ENCODE data around the gene SVEP1.

SVEP1 gene

GRCh38 chr9:110521206-110521605 lies 58.3 kb downstream of the SVEP1 start:
- no peaks in the 10 kb centered on the region for H3K36me3 ChIP-seq (ENCODE audit: control insufficient read depth, insufficient read depth, low read length)
- no peak overlapping the region for H3K4me3 ChIP-seq (replicated peaks; ENCODE audit: low read depth, low read length)
- no peak for DNase-seq (ENCODE audit: extremely low read depth, insufficient read length)
- TF ChIP-seq, protein P1, sequence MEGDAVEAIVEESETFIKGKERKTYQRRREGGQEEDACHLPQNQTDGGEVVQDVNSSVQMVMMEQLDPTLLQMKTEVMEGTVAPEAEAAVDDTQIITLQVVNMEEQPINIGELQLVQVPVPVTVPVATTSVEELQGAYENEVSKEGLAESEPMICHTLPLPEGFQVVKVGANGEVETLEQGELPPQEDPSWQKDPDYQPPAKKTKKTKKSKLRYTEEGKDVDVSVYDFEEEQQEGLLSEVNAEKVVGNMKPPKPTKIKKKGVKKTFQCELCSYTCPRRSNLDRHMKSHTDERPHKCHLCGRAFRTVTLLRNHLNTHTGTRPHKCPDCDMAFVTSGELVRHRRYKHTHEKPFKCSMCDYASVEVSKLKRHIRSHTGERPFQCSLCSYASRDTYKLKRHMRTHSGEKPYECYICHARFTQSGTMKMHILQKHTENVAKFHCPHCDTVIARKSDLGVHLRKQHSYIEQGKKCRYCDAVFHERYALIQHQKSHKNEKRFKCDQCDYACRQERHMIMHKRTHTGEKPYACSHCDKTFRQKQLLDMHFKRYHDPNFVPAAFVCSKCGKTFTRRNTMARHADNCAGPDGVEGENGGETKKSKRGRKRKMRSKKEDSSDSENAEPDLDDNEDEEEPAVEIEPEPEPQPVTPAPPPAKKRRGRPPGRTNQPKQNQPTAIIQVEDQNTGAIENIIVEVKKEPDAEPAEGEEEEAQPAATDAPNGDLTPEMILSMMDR (IDR thresholded peaks at IDR 0.05; ENCODE audit: insufficient read depth, low read length, poor library complexity, severe bottlenecking) = no peak
- no peaks in the 10 kb centered on the region for H3K27me3 ChIP-seq (replicated peaks; ENCODE audit: control insufficient read depth, insufficient read depth, low read length)

- Histone ChIP-seq H3K36me3 (ENCODE audit: control insufficient read depth, insufficient read depth, low read length) (no peaks in the 10 kb centered on the region), H3K4me3 (replicated peaks; ENCODE audit: low read depth, low read length) (no peak overlapping the region), H3K27me3 (replicated peaks; ENCODE audit: control insufficient read depth, insufficient read depth, low read length) (no peaks in the 10 kb centered on the region)
- no peak for DNase-seq (ENCODE audit: extremely low read depth, insufficient read length)
- TF ChIP-seq, protein P1 (IDR thresholded peaks at IDR 0.05; ENCODE audit: insufficient read depth, low read length, poor library complexity, severe bottlenecking) = no peak
Observed at GRCh38 chr9:110520120-110520701, 59.3 kb downstream of the SVEP1 start.

DNA sequence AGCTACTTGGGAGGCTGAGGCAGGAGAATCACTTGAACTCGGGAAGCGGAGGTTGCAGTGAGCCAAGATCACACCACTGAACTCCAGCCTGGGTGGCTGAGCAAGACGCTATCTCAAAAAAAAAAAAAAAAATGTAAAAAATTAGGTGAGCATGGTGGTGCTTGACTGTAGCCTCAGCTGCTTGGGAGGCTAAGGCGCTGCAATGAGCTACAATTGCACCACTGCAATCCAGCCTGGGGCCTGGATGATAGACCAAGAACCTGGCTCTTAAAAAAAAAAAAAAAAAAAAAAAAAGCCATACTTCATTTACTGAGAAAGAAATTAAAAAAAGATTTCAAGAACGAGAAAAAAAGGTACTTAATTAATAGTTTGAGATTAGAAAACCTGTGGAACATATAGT lies 62.1 kb downstream of the SVEP1 start:
- Histone ChIP-seq H3K4me3 (replicated peaks; ENCODE audit: low read depth, low read length) (no peak overlapping the region), H3K36me3 (ENCODE audit: control insufficient read depth, insufficient read depth, low read length) (no peaks in the 10 kb centered on the region), H3K27me3 (replicated peaks; ENCODE audit: control insufficient read depth, insufficient read depth, low read length) (no peaks in the 10 kb centered on the region)
- no peak for DNase-seq (ENCODE audit: extremely low read depth, insufficient read length)
- TF ChIP-seq, protein P1 (IDR thresholded peaks at IDR 0.05; ENCODE audit: insufficient read depth, low read length, poor library complexity, severe bottlenecking) = no peak

DNA sequence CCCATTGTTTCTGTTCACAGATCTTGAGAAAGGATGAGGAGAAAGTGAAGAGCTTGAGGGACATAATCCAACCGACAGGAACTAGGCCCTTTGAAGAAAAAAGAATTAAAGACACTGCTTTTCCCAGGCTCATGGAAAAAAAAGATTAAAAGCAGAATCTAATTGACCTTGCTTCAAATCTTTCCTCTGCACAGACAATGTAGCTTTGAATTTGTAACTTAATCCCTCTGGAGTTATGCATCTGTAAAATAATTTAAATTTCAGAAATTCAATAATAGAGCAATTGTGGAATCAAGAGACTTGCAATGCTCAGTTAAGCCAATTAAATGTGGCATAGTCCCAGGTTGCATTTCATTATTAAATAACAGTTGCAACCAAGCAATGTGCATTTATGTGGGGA lies 64.6 kb downstream of the SVEP1 start:
- Histone ChIP-seq H3K27me3 (replicated peaks; ENCODE audit: control insufficient read depth, insufficient read depth, low read length) (no peaks in the 10 kb centered on the region; the same call in none of the 2 replicates), H3K36me3 (ENCODE audit: control insufficient read depth, insufficient read depth, low read length) (no peaks in the 10 kb centered on the region), H3K4me3 (replicated peaks; ENCODE audit: low read depth, low read length) (no peak overlapping the region)
- TF ChIP-seq, protein P1 (IDR thresholded peaks at IDR 0.05; ENCODE audit: insufficient read depth, low read length, poor library complexity, severe bottlenecking) = no peak
- no peak for DNase-seq (ENCODE audit: extremely low read depth, insufficient read length)

DNA sequence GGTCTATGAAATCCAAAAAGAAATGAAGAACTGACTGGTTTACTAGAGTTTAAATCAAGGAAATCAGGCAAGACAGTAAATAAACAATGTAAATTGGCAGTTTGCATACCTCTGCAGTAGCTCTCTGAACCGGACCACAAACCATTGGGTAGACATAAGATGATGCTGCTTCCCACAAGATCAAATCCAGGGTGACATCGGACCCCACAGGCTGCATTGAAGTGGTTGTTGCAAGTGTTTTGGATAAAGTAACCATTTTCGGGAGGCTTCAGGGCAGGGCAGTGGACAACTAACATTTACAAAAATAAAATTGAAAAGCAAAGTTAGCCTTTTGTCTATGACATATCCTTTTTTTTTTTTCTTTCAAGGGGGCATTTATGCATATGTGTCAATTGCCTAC lies 66.7 kb downstream of the SVEP1 start:
- DNase-seq (ENCODE audit: extremely low read depth, insufficient read length) = no peak
- TF ChIP-seq, protein P1 (IDR thresholded peaks at IDR 0.05; ENCODE audit: insufficient read depth, low read length, poor library complexity, severe bottlenecking) = no peak
- H3K4me3 ChIP-seq (replicated peaks; ENCODE audit: low read depth, low read length) = no peak overlapping the region
- no peaks in the 10 kb centered on the region for H3K36me3 ChIP-seq (ENCODE audit: control insufficient read depth, insufficient read depth, low read length)
- H3K27me3 ChIP-seq (replicated peaks; ENCODE audit: control insufficient read depth, insufficient read depth, low read length) = no peaks in the 10 kb centered on the region; the same call in none of the 2 replicates

DNA sequence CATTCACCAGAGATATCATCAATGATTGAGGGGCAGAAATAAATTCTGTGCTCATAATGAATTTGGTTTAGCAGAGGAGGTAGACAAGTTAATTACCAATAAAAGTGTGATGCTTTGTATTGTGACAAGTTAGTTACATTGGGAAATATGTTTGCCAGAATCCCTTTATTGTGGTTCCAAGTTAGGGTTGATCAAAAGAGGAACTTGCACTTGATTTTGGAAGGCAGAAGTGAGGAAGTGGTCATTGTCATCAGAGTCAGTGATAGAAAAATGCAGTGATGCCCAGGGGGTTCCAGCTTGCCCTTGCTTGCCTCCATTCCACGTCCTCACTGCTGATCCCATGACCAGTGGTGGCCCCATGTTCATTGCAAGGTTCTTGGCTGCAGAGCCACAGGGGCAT lies 69.7 kb downstream of the SVEP1 start:
- H3K4me3 ChIP-seq (replicated peaks; ENCODE audit: low read depth, low read length) = no peak overlapping the region
- TF ChIP-seq, protein P1 (IDR thresholded peaks at IDR 0.05; ENCODE audit: insufficient read depth, low read length, poor library complexity, severe bottlenecking) = no peak
- no peaks in the 10 kb centered on the region for H3K36me3 ChIP-seq (ENCODE audit: control insufficient read depth, insufficient read depth, low read length)
- DNase-seq (ENCODE audit: extremely low read depth, insufficient read length) = no peak
- H3K27me3 ChIP-seq (replicated peaks; ENCODE audit: control insufficient read depth, insufficient read depth, low read length) = no peaks in the 10 kb centered on the region; the same call in none of the 2 replicates

Measured in GM06990 (cell line).